HCT116 (cell line): ENCODE results near the gene NCLN.

ENCODE experiments used
- CTCF ChIP-seq, 3 experiments: fragments of 200-600 bp in 1 of 3; sonication (generic) in 1 of 3; IDR thresholded peaks in 2 of 3; conservative IDR thresholded peaks in 1 of 3; 2 replicates each; pipeline ENCODE4 v1.5.1; 2012 to 2017; ENCODE audit warnings: low read depth in 2 of 3, low read length in 2 of 3, antibody characterized with exemption in 1 of 3, borderline replicate concordance in 1 of 3, control low read depth in 1 of 3, mild to moderate bottlenecking in 1 of 3, mixed read lengths in 1 of 3, mixed run types in 1 of 3, moderate library complexity in 1 of 3; ENCODE audit not compliant: insufficient read depth in 1 of 3
- EZH2 ChIP-seq: fragments of 200-600 bp; sonication (generic); IDR thresholded peaks from 2 replicates; pipeline ENCODE4 v1.6.1; 2017; ENCODE audit warnings: antibody characterized with exemption, mixed run types

GRCh38 chr19:3163943-3164342 lies 21.8 kb upstream of the NCLN start:
- TF ChIP-seq EZH2 = no peak
- no peak for TF ChIP-seq CTCF (IDR thresholded peaks at IDR 0.05 in 2 of 3, conservative IDR thresholded peaks at IDR 0.05 in 1 of 3; ENCODE audit: borderline replicate concordance in 1 of 3, insufficient read depth in 1 of 3, low read depth in 2 of 3, low read length in 2 of 3)
